KMS-11 (cell line): Measurements from ENCODE around the gene RGS5.

Experiments
- H2AFZ ChIP-seq: fragments of 200-600 bp; sonication (generic); 2 replicates; pipeline ENCODE4 v1.6.1; 2016; ENCODE audit warnings: antibody characterized with exemption, mixed run types, low read depth
- H3K27ac ChIP-seq: fragments of 200-600 bp; sonication (generic); 2 replicates; pipeline ENCODE4 v1.6.1; 2016; ENCODE audit warnings: mild to moderate bottlenecking, mixed run types
- H3K27me3 ChIP-seq: fragments of 200-600 bp; sonication (generic); 2 replicates; pipeline ENCODE4 v1.6.1; 2017; ENCODE audit warnings: mild to moderate bottlenecking, low read depth, mixed run types, moderate library complexity; ENCODE audit not compliant: insufficient read depth
- H3K36me3 ChIP-seq: fragments of 200-600 bp; sonication (generic); 2 replicates; pipeline ENCODE4 v1.6.1; 2017; ENCODE audit warnings: mild to moderate bottlenecking, mixed run types; ENCODE audit not compliant: insufficient read depth
- H3K4me1 ChIP-seq: fragments of 200-600 bp; sonication (generic); 2 replicates; pipeline ENCODE4 v1.6.1; 2016; ENCODE audit warnings: mild to moderate bottlenecking, low read depth, mixed run types; ENCODE audit not compliant: poor library complexity, severe bottlenecking
- H3K4me2 ChIP-seq: fragments of 200-600 bp; sonication (generic); 2 replicates; pipeline ENCODE4 v1.7.0; 2016; ENCODE audit warnings: mild to moderate bottlenecking, mixed run types
- H3K4me3 ChIP-seq: fragments of 200-600 bp; sonication (generic); IDR thresholded peaks from 2 replicates; pipeline ENCODE4 v1.6.1; 2017; ENCODE audit warnings: low read depth, low read length, mixed read lengths; ENCODE audit not compliant: insufficient read depth
- H3K79me2 ChIP-seq: fragments of 200-600 bp; sonication (generic); 2 replicates; pipeline ENCODE4 v1.6.1; 2016; ENCODE audit warnings: low read depth, mixed run types; ENCODE audit not compliant: insufficient read depth
- H3K9ac ChIP-seq: fragments of 200-600 bp; sonication (generic); 2 replicates; pipeline ENCODE4 v1.6.1; 2016; ENCODE audit warnings: mild to moderate bottlenecking, mixed run types
- H4K20me1 ChIP-seq: fragments of 200-600 bp; sonication (generic); 2 replicates; pipeline ENCODE4 v1.6.1; 2016; ENCODE audit warnings: mild to moderate bottlenecking, mixed run types; ENCODE audit not compliant: insufficient read depth
- TF ChIP-seq, protein P1 (sequence below): fragments of 200-600 bp; sonication (generic); conservative IDR thresholded peaks from 2 replicates; pipeline ENCODE4 v1.6.1; 2017; ENCODE audit warnings: low read depth, mild to moderate bottlenecking, antibody characterized with exemption, low read length, moderate library complexity, mixed read lengths

Gene RGS5

DNA sequence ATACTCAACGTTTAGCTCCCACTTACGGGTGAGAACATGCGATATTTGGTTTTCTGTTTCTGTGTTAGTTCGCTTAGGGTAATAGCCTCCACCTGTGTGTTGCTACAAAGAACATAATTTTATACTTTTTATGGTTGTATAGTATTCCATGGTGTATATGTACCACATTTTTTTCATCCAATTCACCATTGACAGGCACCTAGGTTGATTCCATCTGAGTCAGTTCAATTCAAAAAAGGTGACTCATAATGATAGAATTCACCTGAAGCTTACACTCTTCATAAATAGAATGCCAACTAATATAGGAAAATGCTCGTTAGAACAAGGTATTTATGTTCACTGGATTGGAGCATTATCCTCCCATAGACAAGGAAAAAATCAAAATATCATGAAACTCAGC, 95.1 kb downstream of the RGS5 start:
- H3K4me1 ChIP-seq = no peaks in the 10 kb centered on the region
- H3K4me3 ChIP-seq = no peak overlapping the region
- no peaks in the 10 kb centered on the region for H3K27me3 ChIP-seq
- H2AFZ ChIP-seq = no peak overlapping the region
- no peak overlapping the region for H3K4me2 ChIP-seq
- H4K20me1 ChIP-seq = no peaks in the 10 kb centered on the region
- no peak overlapping the region for H3K9ac ChIP-seq
- TF ChIP-seq, protein P1, sequence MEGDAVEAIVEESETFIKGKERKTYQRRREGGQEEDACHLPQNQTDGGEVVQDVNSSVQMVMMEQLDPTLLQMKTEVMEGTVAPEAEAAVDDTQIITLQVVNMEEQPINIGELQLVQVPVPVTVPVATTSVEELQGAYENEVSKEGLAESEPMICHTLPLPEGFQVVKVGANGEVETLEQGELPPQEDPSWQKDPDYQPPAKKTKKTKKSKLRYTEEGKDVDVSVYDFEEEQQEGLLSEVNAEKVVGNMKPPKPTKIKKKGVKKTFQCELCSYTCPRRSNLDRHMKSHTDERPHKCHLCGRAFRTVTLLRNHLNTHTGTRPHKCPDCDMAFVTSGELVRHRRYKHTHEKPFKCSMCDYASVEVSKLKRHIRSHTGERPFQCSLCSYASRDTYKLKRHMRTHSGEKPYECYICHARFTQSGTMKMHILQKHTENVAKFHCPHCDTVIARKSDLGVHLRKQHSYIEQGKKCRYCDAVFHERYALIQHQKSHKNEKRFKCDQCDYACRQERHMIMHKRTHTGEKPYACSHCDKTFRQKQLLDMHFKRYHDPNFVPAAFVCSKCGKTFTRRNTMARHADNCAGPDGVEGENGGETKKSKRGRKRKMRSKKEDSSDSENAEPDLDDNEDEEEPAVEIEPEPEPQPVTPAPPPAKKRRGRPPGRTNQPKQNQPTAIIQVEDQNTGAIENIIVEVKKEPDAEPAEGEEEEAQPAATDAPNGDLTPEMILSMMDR = no peak
- H3K27ac ChIP-seq = no peak overlapping the region
- no peaks in the 10 kb centered on the region for H3K79me2 ChIP-seq
- H3K36me3 ChIP-seq = no peaks in the 10 kb centered on the region

DNA sequence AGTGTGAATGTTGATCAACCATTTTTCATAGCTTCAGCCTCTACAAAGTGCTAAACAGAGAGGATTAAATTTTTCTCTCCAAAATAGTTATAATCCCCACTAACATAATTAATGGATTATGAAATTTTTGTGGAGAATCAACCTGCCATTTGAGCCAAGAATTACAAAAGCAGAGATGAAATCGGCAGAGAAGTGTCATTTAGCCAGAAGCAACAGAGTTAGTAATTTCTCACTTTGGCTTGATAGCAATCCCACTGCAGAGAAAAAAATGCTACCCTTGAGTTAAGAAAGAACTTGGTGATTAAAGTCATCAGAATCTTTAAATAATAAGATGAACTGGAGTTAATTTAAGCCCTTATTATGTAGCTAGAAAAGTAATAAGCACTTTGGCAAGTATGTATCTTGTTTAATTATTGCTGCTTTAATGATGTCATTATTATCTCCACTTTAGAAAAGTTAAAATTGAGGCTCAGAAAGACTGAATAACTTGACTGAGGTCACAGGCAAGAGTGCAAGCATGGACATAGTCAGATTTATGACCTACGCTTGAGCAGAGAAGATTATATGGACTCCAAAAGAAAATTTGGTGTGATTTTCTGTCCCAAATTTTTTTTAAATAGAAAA, 96.2 kb downstream of the RGS5 start:
- Histone ChIP-seq H3K27ac (no peak overlapping the region), H3K79me2 (no peaks in the 10 kb centered on the region), H2AFZ (no peak overlapping the region), H3K27me3 (no peaks in the 10 kb centered on the region), H3K4me1 (no peaks in the 10 kb centered on the region), H3K4me2 (no peak overlapping the region), H3K9ac (no peak overlapping the region), H3K36me3 (no peaks in the 10 kb centered on the region), H4K20me1 (no peaks in the 10 kb centered on the region), H3K4me3 (no peak overlapping the region)
- TF ChIP-seq, protein P1 = no peak

DNA sequence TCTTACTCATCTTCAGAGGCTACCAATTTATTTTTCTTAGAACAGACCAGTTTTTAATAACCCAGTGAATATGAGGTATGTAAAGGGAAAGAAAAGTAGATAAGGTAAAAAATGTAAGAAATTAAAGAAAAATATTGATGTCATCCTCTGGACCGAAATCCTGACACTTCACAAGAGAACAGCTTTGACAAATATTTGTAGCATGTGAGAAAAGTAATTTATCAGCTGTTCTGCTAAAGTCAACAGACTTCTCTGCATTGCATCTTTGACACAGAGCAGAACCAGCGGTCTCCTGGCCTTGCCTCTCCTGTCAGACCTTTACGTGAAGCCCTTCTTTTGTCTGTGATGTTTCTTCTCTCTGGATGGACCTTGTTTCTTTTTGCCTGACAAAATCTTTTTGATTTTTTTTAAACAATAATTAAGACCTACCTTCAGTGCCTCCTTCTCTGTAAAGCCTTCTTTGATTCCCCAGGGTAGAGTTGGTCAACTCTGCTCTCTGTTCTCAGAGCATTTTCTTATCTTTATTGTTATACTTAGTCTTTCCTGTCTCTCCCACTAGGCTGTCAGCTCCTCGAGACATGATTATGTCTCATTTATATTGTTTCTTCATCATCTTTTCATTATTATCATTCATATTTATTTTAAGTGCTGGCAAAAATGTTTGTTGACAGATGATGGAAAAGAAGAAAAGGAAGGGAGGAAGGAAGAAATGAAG, 98.2 kb downstream of the RGS5 start:
- TF ChIP-seq, protein P1 = no peak
- H2AFZ ChIP-seq = no peak overlapping the region
- H3K36me3 ChIP-seq = no peaks in the 10 kb centered on the region
- H3K4me1 ChIP-seq = no peaks in the 10 kb centered on the region
- H3K4me2 ChIP-seq = no peak overlapping the region
- no peaks in the 10 kb centered on the region for H4K20me1 ChIP-seq
- no peaks in the 10 kb centered on the region for H3K79me2 ChIP-seq
- no peak overlapping the region for H3K9ac ChIP-seq
- no peaks in the 10 kb centered on the region for H3K27me3 ChIP-seq
- H3K4me3 ChIP-seq = no peak overlapping the region
- no peak overlapping the region for H3K27ac ChIP-seq

DNA sequence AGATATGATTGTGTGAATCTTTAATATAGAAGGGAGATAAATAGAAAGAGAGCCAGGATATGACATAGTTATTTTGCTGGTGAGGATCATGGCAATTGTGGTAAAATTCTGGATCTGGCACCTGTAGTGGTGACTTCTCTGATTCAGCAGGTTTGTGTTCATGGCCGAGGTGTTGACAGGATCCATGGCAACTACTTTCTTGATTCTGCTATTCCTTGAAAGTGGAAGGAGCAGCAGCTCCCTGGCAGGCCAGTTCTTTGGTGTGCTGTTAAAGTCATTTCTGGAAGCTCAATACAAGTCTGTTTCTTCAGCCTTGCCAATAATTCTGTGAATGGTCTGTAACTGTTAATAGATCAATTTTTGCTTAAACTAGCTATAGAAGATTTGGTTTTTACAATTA, 100.1 kb downstream of the RGS5 start:
- Histone ChIP-seq H3K4me1 (no peaks in the 10 kb centered on the region), H3K79me2 (no peaks in the 10 kb centered on the region), H4K20me1 (no peaks in the 10 kb centered on the region), H3K4me3 (no peak overlapping the region), H3K36me3 (no peaks in the 10 kb centered on the region), H3K4me2 (no peak overlapping the region), H3K27me3 (no peaks in the 10 kb centered on the region), H3K9ac (no peak overlapping the region), H3K27ac (no peak overlapping the region), H2AFZ (no peak overlapping the region)
- TF ChIP-seq, protein P1 = no peak
